Measurements from ENCODE around the gene PITPNC1.
"Not testable (repeated sequence)": the region's sequence is repeated elsewhere in the genome, so short reads cannot be mapped to it uniquely, and the experiment has no call there.

Gene PITPNC1

DNA sequence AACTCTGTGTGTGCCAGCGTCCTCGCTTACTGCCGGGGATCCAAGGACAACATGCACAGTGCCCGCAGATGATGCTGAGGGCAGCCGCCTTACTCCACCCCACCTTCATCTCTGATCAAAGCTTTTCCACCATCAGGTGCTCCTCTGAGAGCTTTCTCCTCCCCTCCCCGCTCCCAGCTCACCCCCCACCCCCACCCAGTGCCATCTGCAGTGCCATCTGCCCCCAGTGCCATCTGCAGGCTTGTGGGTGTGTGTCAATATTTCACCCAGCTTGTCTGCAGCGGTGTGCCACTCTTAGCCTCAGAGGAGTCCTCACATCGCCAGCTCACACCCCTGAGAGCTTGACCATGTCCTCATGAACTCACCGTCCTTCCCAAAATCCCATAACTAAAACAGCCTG is 242.5 kb downstream of the PITPNC1 start:
- DNase-seq (ENCODE audit: low read depth in 2 of 2) = no peak

DNA sequence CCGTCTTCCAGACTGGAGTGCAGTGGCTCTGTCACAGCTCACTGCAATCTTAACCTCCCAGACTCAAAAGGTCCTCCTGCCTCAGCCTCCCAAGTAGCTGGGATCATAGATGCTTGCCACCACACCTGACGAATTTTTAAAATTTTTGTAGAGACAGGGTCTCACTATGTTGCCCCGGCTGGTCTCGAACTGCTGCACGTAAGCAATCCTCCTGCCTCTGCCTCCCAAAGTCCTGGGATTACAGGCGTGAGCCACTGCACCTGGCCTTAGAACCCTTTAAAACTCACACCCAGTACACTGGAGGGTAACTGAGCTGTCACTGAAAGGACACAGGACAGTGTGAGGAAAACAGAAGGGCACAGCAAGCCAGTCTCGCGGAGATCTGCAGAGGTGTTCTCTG is 243.0 kb downstream of the PITPNC1 start:
- DNase-seq (ENCODE audit: low read depth in 2 of 2) = no peak

DNA sequence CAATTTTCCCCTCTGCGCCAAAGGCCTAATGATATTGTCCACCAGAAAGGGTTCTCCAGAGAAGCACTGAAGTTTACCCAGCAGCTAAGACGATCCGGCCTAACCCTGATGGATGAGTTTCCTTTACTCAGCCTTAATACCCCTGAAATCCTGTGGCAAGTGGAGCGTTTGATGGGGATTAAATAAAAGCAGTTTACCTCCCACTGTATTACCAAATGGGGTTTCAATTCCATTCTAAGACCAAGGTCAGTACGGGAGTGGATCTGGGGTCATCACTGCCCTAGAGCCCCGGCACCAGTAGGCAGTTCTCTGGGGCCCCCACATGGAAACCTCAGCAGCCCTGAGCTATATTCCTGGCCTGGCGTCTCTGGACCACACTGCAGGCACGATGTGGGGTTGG is 243.6 kb downstream of the PITPNC1 start:
- no peak for DNase-seq (ENCODE audit: low read depth in 2 of 2)

DNA sequence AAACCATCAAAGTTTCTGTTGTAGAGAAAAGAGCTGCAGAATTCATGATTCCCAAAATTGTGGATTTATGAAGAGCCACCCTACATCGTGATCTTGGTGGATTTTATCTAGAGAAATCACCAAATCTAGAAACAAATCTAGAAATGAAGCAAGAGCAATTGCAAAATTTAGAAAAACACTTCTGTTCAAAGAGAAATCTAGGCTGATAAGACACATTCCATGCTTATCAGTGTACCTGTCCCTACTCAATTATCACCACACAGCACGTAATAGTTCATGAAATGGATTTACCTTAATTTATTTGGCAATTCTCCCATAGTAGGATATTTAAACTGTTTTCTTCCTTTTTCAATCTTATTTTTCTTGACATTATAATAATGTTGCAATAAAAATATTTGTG is 246.7 kb downstream of the PITPNC1 start:
- DNase-seq (ENCODE audit: low read depth in 2 of 2) = no peak

DNA sequence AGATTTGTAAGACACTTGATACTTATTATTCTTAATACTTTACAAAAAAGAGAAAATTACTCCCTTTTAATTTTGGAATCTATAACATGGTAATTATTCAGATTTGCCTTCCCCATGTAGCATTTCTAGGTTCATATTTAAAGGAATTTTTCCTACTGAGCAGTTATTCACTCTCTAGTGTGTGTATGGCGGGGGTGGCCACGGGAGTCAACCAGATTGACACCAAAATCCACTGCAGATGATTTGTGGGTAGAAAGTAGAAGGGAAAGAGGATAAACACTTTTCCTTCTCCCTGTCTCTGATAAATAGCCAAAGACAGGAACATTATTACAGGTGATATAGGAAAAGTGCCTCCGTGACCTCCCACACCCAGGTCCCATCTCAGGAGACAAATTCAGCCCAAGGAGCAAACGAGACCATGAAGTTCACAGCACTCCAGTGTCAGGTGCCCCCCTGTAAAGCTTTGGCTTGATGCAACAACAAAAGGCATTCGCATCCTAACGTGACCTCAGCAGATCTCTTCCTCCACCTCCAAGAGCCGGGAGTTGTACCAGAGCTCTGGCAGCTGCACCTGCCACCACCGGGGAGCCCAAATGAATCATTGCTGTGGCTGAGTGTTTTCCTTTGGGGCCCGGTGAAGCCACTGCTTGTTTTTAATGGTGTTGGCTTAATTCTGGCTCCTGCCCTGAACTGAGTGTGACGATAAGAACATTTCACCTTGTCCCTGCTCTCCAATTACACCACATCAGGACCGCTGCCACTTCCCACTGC is 248.0 kb downstream of the PITPNC1 start:
- DNase-seq (ENCODE audit: low read depth in 2 of 2) = no peak

DNA sequence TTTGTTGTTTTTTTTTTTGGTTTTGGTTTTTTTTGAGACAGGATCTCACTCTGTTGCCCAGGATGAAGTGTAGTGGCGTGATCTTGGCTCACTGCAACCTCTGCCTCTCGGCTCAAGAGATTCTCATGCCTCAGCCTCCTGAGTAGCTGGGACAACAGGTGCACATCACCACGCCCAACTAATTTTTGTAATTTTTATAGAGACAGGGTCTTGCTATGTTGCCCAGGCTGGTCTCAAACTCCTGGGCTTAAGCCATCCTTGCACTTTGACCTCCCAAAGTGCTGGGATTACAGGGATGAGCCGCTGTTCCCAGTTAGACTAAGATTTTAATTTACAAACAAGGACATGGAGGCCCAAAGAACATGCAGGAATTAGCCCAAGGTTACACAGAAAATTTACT is 248.9 kb downstream of the PITPNC1 start:
- no peak for DNase-seq (ENCODE audit: low read depth in 2 of 2)

DNA sequence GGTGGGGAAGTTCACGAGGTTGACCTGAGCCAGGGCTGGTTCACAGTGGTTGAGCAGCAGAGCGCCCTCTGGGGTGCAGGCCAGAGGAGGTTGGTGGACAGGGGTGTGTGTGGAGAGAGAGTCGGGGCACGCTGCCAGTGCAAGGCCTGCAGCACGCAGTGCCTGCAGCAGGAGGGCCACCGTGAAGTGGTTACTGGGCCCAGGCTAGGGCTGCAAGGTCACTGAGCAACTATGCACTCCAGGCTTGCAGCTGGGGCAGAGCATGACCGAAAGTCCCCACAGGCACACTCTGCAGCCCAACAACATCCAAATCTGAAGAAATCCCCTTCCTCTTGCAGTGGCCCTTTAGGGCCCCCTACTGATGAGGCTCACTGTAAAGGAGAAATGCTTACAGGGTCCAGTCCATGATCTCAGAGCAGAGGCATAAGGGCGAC is 251.5 kb downstream of the PITPNC1 start:
- DNase-seq (ENCODE audit: low read depth in 2 of 2) = no peak

DNA sequence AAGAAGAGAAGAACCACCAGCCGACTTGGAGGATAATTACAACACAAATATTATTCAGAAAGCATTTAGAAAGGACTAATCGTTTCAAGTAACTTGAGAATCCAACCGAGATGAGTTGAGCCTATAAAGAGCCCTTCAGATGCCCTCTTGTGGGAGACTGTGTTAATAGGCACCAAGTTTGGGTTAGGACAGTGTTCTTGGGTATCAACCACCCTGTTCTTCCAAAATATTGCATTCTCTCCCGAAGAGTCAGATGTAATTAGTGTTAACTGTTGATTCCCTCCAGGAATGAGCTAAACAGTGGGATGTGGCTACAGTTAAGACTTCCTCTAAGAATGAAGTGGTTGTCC is 252.9 kb downstream of the PITPNC1 start:
- DNase-seq (ENCODE audit: low read depth in 2 of 2) = no peak

DNA sequence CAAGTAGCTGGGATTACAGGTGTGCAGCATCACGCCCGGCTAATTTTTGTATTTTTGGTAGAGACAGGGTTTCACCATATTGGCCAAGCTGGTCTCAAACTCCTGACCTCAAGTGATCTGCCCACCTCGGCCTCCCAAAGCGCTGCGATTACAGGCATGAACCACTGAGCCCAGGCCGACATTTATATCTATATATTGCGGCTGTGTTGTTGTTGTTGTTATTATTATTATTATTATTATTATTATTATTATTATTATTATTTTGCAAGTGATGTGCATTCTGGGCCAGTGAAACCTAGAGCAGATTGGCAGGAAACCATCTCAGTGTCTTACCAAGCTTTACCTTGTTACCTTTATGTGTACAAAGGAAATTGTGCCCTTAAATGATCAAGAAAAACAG is 253.8 kb downstream of the PITPNC1 start:
- DNase-seq (ENCODE audit: low read depth in 2 of 2) = not testable (repeated sequence)

DNA sequence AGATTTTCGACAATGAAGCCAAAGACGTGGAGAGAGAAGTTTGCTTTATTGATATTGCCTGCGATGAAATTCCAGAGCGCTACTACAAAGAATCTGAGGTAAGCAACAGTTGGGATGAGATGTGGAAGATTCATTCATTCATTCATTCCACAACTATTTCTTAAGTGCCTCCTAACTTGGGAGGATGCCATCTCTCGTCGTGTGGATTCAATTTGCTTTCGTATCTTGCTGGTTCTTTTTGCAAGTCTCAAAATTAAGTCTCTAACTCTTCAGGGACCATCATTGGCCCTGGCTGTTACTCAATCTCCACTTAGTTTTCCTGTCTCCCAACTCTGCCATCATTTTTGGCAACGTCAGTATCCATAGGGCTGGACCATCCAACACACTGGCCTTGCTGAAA is 255.1 kb downstream of the PITPNC1 start:
- no peak for DNase-seq (ENCODE audit: low read depth in 2 of 2)

DNA sequence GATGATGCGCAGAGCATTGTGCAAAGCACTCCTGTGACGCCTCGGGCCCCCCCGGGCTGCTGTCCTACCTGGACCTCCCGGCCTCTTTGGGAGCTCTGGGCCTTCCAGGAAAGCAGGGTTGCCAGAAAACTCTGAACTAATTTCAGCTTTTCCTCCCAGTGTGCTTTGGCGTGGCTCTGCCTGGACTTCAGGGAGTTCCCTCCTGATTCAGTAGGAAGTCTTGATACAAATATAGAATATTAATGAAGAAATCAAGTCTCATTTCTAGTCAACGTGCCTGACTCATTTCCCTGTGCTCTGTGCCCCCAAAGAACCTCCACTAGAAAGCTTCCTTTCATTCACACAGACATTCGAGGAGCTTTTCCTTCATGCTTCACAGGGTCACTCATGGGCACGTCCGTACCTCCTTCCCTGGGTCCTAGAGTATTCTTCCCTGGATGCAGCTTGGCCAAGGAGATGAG is 256.7 kb downstream of the PITPNC1 start:
- DNase-seq (ENCODE audit: low read depth in 2 of 2) = no peak

DNA sequence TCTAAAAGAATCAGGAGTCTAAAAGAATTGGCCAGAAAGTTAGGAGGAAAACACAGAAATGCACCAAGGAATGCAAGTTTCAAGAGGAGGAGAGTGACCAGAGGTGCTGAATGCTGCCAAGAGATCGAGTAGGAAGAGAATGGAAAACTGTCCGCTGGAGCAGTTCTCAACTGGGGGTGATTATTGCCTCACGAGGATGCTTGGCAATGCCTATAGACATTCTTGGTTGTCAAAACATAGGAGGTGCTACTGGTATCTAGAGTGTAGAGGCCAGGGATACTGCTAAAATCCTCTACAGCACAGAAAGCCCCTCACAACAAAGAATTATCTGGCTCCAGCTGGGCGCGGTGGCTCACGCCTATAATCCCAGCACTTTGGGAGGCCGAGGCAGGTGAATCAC is 258.6 kb downstream of the PITPNC1 start:
- no peak for DNase-seq (ENCODE audit: low read depth in 2 of 2)

DNA sequence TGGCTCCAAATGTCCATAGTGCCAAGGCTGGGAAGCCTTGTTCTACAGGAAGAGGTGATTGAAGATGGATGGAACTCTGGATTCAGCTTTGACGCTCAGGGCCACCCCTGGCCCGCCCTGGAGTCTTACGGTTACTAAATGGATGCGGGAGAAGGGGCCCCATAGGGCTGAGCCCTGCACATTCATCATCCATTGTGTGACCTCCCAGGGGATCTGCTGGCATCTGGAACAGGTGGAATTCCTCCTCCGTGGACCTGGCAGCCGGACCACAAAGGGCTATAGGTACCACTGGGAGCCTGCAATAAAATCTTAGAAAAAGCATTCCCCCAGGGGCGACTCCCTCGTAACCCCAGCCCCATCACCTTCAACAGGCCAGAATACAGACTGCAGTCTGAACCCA is 259.2 kb downstream of the PITPNC1 start:
- DNase-seq (ENCODE audit: low read depth in 2 of 2) = no peak

DNA sequence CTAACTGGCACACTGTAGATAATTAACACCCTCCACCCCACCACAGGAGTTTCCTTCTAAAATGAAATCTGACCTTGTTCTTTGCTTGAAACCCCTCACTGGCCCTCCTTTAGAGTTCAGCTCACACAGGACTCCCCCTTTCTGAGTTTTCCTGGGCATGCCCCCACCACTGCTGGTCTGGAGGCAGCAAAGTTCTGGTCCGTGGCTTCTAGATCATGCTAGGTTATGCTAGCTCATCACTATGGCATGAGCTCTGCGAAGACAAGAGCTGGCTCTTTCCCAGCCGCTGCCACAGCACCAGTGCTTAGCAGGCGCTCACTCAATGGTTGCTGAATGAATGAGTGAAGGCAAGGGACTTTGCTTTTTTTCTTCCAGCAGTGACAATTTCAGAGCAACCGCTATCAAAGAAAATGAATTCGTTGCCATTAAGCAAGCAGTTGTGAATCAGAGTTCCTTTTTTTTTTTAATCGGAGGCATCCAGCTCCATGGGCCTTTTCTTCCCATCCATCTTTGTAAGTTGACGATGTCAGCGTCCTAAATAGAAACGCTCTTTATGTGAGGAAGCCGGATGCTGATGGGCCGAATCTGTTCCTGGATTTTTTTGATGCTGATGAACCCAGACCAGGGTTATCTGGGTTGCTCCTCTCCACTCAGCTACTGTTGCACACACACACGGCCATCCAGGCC is 259.9 kb downstream of the PITPNC1 start:
- DNase-seq (ENCODE audit: low read depth in 2 of 2) = no peak

DNA sequence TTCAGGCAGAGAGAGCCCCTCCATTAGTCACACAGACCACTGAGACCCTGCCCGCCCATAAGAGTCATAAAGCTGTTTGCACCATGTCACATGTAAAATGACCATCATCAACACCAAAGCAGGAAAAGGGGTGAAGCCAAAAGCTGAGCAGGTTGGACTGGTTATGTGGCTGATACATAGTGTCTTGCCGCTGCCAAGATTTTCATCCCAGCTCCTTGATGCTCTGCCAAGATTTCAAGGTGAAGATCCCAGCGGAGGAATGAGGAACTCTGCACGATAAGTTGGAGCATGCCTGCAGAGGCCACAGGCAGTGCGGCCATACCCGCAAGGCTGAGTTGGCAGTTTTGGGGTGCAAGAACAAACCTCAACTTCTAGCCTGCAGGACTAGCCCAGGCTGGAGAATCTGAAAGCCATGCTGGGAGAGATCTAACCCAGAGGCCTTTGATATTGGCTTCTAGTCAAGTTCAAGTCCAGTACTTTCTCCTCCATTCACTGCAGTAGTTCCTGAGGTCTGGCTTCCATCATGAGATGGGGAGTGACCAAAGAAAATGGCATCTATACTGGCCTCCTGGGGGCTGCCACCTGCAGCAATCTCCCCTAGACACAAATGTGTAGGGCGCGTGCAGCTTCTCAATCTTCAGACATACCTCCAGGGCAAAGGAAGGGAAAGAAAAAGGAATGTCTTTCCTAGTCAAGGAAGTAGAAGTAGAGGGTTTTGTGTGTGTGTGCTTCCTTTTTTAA is 261.0 kb downstream of the PITPNC1 start:
- DNase-seq (ENCODE audit: low read depth in 2 of 2) = no peak

DNA sequence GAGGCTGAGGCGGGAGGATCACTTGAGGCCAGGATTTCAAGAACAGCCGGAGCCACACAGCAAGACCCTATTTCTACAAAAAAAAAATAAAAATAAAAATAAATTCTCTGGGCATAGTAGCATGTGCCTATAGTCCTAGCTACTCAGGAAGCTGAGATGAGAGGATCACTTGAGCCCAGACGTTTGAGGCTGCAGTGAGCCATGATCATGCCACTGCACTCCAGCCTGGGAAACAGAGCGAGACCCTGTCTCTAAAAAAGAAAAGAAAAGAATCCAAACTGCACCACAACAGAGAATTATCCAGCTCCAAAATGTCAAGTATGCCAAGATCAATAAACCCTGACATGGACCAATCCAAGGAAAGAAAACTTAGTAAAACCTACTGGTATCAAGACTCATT is 261.8 kb downstream of the PITPNC1 start:
- DNase-seq (ENCODE audit: low read depth in 2 of 2) = no peak

DNA sequence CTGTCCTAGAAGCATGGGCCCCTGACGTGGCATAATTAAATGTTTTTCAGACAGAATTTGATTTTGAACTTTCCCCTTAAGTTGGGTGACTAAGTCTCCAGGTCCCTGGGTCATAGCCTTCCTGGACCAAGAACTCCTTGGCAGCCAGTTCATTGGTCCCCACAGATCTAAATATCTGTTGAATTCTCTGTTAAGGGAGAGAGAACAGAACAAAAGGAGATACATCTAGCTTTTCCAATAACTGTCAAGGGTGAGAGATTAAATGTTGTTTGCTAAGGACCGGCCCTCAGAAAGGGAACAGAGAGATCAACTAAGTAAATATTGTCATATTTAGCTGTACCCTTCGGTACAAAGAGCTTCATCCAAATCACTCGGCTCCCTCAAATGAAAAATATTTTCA is 262.5 kb downstream of the PITPNC1 start:
- DNase-seq (ENCODE audit: low read depth in 2 of 2) = no peak

DNA sequence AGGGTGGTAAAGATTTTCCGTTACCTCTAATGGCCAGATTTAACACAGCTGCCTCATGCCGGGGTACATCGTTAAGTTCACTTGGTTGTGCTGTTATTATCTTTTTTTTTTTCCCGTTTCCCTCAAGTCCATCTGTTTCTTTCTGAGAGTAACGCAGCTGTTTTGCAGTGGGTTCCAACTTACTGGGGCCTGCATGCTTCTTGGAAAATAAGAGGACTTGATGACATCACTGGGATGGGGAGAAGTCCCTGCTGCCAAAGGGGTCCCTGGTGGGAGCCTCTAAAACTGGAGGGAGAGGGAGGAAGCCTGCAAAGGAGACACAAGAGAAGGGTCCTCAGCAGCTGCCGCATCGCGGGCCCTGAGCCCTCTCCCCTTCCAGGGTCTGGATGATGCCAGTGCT is 262.9 kb downstream of the PITPNC1 start:
- DNase-seq (ENCODE audit: low read depth in 2 of 2) = no peak

DNA sequence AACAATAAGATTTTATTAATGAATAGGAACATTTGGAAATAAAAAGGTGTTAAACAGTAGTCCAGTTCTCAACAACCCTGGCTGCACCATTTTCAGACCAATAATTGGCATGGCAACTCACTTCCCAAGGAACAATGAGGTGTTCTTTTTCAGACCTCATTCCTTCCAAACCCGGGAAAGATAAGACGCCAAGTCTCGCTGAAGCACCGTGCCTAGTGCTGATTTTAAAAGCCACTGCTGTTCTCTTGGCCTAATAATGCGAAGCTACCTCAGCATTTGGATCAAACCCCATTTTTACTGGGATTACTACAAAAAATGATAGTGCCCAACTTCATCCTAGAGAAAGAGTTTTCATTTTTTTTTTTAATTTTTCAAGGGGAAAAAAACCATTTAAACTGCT is 265.4 kb downstream of the PITPNC1 start:
- DNase-seq (ENCODE audit: low read depth in 2 of 2) = no peak

DNA sequence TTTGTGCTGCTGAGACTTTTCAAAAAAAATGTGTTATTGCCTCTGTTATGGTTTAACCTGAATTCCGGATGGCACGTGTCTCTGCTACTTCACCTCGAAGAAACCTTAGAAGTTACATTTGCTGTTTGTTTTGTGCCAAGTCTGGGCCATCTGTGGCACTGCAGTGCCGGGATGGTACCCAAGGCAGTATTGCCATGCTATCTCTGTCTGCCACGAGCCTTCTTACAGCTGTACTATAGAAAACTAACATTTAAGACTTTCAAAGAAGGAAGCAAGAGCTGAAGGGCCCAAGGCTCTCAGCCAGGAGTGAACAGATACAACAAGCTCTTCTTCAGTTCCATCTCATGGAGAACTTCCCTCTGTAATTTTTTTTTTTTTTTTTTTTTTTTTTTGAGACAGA is 267.0 kb downstream of the PITPNC1 start:
- DNase-seq (ENCODE audit: low read depth in 2 of 2) = no peak

DNA sequence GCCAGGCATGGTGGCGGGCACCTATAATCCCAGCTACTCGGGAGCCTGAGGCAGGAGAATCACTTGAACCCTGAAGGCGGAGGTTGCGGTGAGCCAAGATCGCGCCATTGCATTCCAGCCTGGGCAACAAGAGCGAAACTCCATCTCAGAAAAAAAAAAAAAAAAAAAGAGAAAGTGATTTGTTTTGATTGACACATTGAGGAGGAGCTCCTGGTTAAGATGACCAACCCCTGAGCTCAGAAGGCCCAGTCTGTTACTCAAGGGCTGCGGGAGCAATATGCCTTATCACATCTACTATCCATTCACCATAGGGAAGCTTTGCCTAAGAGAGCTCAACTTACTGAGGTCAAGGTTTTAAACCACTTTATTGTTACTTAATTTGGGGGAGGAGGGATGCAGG is 268.1 kb downstream of the PITPNC1 start:
- not testable (repeated sequence) for DNase-seq (ENCODE audit: low read depth in 2 of 2)

DNA sequence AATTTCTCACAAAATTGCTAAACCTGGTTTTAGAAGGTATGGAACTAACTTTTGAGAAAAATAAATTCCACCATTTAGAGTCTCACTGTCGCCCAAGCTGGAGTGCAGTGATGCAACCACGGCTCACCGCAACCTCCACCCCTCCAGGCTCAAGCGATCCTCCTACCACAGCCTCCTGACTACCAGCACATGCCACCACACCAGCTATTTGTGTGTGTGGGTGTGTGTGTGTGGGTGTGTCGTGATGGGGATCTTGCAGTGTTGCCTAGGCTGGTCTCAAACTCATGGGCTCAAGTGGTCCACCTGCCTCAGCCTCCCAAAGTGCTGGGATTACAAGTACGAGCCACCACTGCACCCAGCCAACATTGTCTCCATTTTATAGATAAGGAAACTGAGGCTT is 269.4 kb downstream of the PITPNC1 start:
- DNase-seq (ENCODE audit: low read depth in 2 of 2) = no peak

DNA sequence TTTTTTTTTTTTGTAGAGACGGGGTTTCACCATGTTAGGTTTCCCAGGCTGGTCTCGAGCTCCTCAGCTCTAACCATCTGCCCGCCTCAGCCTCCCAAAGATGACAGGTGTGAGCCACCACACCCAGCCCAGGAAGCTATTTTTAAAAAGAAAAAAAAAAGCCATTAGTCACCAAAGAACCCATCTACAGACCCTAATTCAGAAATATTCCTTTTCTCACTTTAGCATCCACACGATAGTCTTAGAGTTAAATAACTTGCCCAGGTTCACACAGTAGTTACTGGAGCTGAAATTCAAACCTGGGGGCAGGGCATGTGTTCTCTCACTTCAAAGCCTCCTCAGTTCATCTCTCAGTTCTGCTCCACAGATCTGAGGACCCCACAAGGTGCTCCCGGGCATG is 270.4 kb downstream of the PITPNC1 start:
- no peak for DNase-seq (ENCODE audit: low read depth in 2 of 2)
